NCI-H2029 (cell line): ENCODE results near the gene SHISA7.

Experiments used
- DNase-seq: peaks from one replicate; lab custom pipeline; 2025; lab: John Stamatoyannopoulos, UW

The SHISA7 gene

GRCh38 chr19:55387736-55388497 lies 55.2 kb downstream of the SHISA7 start:
- no peak for DNase-seq

GRCh38 chr19:55386493-55386971 lies 56.6 kb downstream of the SHISA7 start:
- no peak for DNase-seq

- peak; percentile 99 for DNase-seq
Measured at GRCh38 chr19:55385724-55386492, 57.2 kb downstream of the SHISA7 start, which contains the start of gene RPL28. TSS of gene RPL28 (plus strand) at chr19:55385932. CDS start at chr19:55386358, 426 bp downstream.

GRCh38 chr19:55384920-55385723 lies 58.0 kb downstream of the SHISA7 start:
- peak; percentile 96 for DNase-seq

DNA sequence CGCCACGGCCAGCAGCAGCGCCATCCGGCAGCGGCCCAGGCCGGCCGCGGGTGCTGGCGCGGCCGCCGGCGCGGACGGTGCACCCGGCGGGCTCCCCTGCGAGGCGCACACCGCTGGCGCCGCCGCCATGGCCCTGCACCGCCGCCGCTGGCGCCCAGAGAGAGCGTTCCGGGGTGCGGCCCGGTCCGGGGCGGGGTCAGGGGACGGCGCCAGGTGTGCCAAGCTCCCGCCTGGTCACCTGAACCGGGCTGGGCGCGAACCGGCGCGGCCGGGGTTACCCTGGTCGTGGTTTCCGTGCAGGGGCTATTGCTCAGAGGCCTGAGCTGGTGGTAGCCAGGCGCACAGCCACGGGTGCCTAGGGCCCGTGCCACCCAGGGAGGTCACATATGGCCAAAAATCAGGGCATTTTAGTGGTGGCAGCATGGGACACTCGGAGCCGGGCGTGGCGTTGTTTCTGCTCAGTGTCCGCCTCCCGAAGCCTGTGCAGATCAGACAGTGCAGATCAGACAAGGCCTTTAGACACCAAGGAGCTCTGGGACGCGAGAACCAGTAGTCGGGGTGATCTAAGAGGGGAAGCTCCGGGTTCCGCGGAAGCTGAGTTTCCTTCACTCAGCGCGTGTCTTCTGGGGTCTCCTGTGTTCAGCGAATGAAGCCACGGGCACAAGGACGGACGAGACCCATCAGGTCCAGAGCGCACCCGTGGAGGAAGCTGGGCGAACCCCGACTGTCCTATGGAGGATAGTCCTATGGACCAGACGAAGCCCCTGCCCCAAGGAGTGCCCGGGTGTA lies 58.8 kb downstream of the SHISA7 start, which contains the start of gene TMEM238:
TMEM238 (minus strand) TSS at position 162 of the 789 bp plus-strand sequence; CDS start at position 129, 33 bp downstream.
- DNase-seq: peak; percentile 31

DNA sequence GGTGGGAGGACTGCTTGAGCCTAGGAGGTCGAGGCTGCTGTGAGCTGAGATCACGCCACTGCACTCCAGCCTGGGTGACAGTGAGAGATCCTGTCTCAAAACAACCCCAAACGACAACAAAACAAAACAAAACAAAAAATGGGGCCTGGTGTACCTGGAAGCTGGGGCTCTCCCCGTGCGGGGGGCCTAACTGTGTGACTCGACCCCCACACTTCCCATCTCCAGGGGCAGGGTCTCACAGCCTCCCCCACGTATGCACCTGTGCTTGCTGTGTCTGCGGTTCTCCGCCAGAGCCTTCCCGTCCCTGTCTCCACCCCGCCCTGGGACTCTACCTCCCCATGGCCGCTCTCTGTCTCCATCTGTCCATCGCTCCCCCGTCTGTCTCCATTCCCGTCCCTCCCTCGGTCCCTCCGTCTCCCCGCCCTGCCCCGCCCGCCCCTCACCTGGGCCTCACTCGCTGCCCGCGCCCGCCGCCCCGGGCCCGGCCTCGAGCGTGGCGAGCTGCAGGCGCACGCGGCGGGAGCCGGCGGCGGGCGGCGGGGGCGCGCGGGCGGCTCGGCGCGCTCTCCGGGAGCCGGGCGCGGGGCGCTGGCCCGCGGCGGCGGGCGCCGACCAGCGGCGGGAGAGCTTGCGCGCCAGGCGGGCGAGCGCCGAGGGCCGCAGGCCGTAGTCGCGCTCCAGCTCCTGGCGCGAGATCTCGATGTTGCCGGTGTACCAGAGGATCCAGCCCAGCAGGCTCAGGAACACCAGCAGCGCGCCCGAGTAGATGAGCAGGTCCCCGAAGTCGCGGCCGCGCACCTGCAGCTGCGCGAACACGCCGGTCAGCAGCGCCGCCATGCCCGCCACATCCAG lies 59.6 kb downstream of the SHISA7 start:
- peak; percentile 55 for DNase-seq

- no peak for DNase-seq
Measured at GRCh38 chr19:55382522-55383054, 60.5 kb downstream of the SHISA7 start.

DNA sequence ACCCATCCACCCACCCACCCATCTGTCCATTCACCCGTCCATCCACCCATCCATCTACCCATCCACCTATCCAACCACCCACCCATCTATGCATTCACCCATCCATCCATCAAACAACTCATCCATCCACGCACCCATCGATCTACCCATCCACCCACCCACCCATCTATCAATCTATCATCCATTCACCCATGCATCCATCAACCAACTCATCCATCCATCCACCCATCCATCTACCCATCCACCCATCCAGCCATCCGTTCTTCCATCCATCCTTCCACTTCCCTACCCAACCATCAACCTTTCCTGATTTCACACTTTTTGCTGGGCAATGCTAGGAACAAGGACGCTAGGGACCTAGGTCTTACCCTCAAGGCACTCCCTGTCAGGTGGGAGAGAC lies 61.1 kb downstream of the SHISA7 start:
- DNase-seq: no peak

GRCh38 chr19:55379174-55379573 lies 63.9 kb downstream of the SHISA7 start:
- DNase-seq: no peak
